Activated B cell treated with CpG ODN at 0.5 μM for 24 hours (primary cell): ENCODE data around the gene INPP4B. TPM values are rescaled to one million over a fixed set of nuclear protein-coding genes. Genes with fewer than 3 reads are reported as not detected.

ENCODE experiments used
- ATAC-seq: fragments of 200-7000 bp; cut with Tn5 transposase; one replicate; pipeline ENCODE4 v1.10.0; 2021; ENCODE audit warnings: low read depth, mild to moderate bottlenecking, moderate library complexity
- CTCF ChIA-PET: fragments of 350-600 bp; sonication (Branson Sonifier 250); formaldehyde crosslinking; loops from one replicate; lab custom pipeline; 2021; ENCODE audit warnings: antibody characterized with exemption; lab: Charles Lee
- POLR2A ChIA-PET: fragments of 350-600 bp; sonication (Branson Sonifier 250); formaldehyde crosslinking; loops from one replicate; lab custom pipeline; 2021; ENCODE audit warnings: antibody characterized with exemption; lab: Charles Lee
- DNase-seq: peaks from one replicate; pipeline ENCODE4 v3.0.0; 2022
- H3K27ac Mint-ChIP-seq: one replicate; pipeline ENCODE4 v1.8.0; 2020; ENCODE audit warnings: mixed read lengths
- H3K27me3 Mint-ChIP-seq: one replicate; pipeline ENCODE4 v1.8.0; 2021; ENCODE audit warnings: mixed read lengths
- H3K36me3 Mint-ChIP-seq: one replicate; pipeline ENCODE4 v1.8.0; 2021; ENCODE audit warnings: low read depth, mixed read lengths
- H3K4me1 Mint-ChIP-seq: one replicate; pipeline ENCODE4 v1.8.0; 2021; ENCODE audit warnings: mixed read lengths
- H3K4me3 Mint-ChIP-seq: one replicate; pipeline ENCODE4 v1.8.0; 2020; ENCODE audit warnings: mild to moderate bottlenecking, mixed read lengths
- H3K9me3 Mint-ChIP-seq: one replicate; pipeline ENCODE4 v1.8.0; 2020; ENCODE audit warnings: mixed read lengths
- CTCF ChIP-seq: fragments of 200-600 bp; IDR thresholded peaks from one replicate; pipeline ENCODE4 v1.8.0; 2022; ENCODE audit warnings: antibody characterized with exemption, mild to moderate bottlenecking
- intact Hi-C: fragments of 100-400 bp; cut with micrococcal nuclease; formaldehyde crosslinking; loops from one replicate; pipeline ENCODE4 v1.15.1; 2024
- total RNA-seq: library from RNA; stranded (reverse); gene quantifications from 2 replicates; pipeline ENCODE4 v1.2.3, GENCODE V29; 2022

The INPP4B gene
- total RNA-seq, 1 donor from 2014 or later = 0.11 TPM

- no peak overlapping the region for H3K27ac Mint-ChIP-seq
Observed at GRCh38 chr4:142614621-142615323, 231.3 kb downstream of the INPP4B start.

GRCh38 chr4:142607976-142608375 is 238.1 kb downstream of the INPP4B start:
- no peak for TF ChIP-seq CTCF
- no peak for DNase-seq
- ChIA-PET POLR2A (no interaction called here), CTCF (no interaction called here)
- Mint-ChIP-seq H3K4me1 (no peaks in the 10 kb centered on the region), H3K36me3 (no peaks in the 10 kb centered on the region), H3K9me3 (peaks cover 10% of the 10 kb centered on the region), H3K27me3 (no peaks in the 10 kb centered on the region), H3K4me3 (no peak overlapping the region), H3K27ac (no peak overlapping the region)
- ATAC-seq = no peak
- intact Hi-C loops = no loop called here

More at GRCh38 chr4:142614621-142615323, 231.3 kb downstream of the INPP4B start:
- ATAC-seq = no peak
- H3K36me3 Mint-ChIP-seq = no peaks in the 10 kb centered on the region
- ChIA-PET POLR2A (no interaction called here), CTCF (no interaction called here)
- no peak for TF ChIP-seq CTCF
- no peaks in the 10 kb centered on the region for H3K27me3 Mint-ChIP-seq
- intact Hi-C loops = no loop called here
- peaks cover 11% of the 10 kb centered on the region for H3K9me3 Mint-ChIP-seq
- no peaks in the 10 kb centered on the region for H3K4me1 Mint-ChIP-seq
- no peak for DNase-seq
- no peak overlapping the region for H3K4me3 Mint-ChIP-seq

- H3K4me1 Mint-ChIP-seq = no peaks in the 10 kb centered on the region
- no peaks in the 10 kb centered on the region for H3K36me3 Mint-ChIP-seq
- no peak for DNase-seq
- no peak for ATAC-seq
- no peaks in the 10 kb centered on the region for H3K27me3 Mint-ChIP-seq
- ChIA-PET POLR2A (no interaction called here), CTCF (no interaction called here)
- peaks cover 13% of the 10 kb centered on the region for H3K9me3 Mint-ChIP-seq
- H3K27ac Mint-ChIP-seq = no peak overlapping the region
- no peak for TF ChIP-seq CTCF
- intact Hi-C loops = no loop called here
- H3K4me3 Mint-ChIP-seq = no peak overlapping the region
Observed at GRCh38 chr4:142600952-142601351, 245.1 kb downstream of the INPP4B start.

- ATAC-seq (no peak), DNase-seq (no peak)
- POLR2A ChIA-PET = no interaction called here
- Mint-ChIP-seq H3K4me1 (no peaks in the 10 kb centered on the region), H3K4me3 (no peak overlapping the region), H3K27me3 (no peaks in the 10 kb centered on the region), H3K27ac (no peak overlapping the region), H3K9me3 (peaks cover 6% of the 10 kb centered on the region), H3K36me3 (no peaks in the 10 kb centered on the region)
- TF ChIP-seq CTCF = no peak
- intact Hi-C loops = no loop called here
- CTCF ChIA-PET = no interaction called here
Observed at GRCh38 chr4:142598132-142598531, 248.0 kb downstream of the INPP4B start.

- POLR2A ChIA-PET = no interaction called here
- no peak for DNase-seq
- no peak for ATAC-seq
- Mint-ChIP-seq H3K36me3 (no peaks in the 10 kb centered on the region), H3K4me1 (no peaks in the 10 kb centered on the region), H3K4me3 (no peak overlapping the region), H3K9me3 (no peaks in the 10 kb centered on the region), H3K27ac (no peak overlapping the region), H3K27me3 (no peaks in the 10 kb centered on the region)
- CTCF ChIA-PET = no interaction called here
- intact Hi-C loops = no loop called here
- no peak for TF ChIP-seq CTCF
Observed at GRCh38 chr4:142596595-142596994, 249.5 kb downstream of the INPP4B start.
